HepG2 (cell line): ENCODE results near the gene ERF. TPM values are rescaled to one million over a fixed set of nuclear protein-coding genes. Genes with fewer than 3 reads are reported as not detected.
A peak's percentile ranks its signal among the peaks of the same experiment; 100 is the strongest.

Experiments
- HOXA5 ChIP-seq: sonication (generic); formaldehyde crosslinking; IDR thresholded peaks from 2 replicates; pipeline ENCODE4 v1.4.0; 2020; ENCODE audit warnings: missing genetic modification reagents
- KAT2B ChIP-seq: fragments of 150-350 bp; IDR thresholded peaks from 2 replicates; pipeline ENCODE4 v1.6.1; 2014; ENCODE audit warnings: low read depth, low read length, borderline replicate concordance
- KDM1A ChIP-seq: IDR thresholded peaks from 2 replicates; pipeline ENCODE4 v1.6.1; 2016; ENCODE audit warnings: missing compliant biosample characterization
- KDM5A ChIP-seq: fragments of 200-600 bp; sonication (generic); IDR thresholded peaks from 2 replicates; pipeline ENCODE4 v1.7.0; 2018; ENCODE audit warnings: antibody characterized with exemption, mild to moderate bottlenecking, low read length, borderline replicate concordance
- NFE2L1 ChIP-seq: sonication (generic); formaldehyde crosslinking; IDR thresholded peaks from 2 replicates; pipeline ENCODE4 v1.4.0; 2020; ENCODE audit warnings: missing genetic modification reagents, mild to moderate bottlenecking, borderline replicate concordance
- PHF20 ChIP-seq: sonication (generic); formaldehyde crosslinking; IDR thresholded peaks from 2 replicates; pipeline ENCODE4 v1.5.0; 2020; ENCODE audit warnings: mild to moderate bottlenecking, missing genetic modification reagents
- POLR2A ChIP-seq, 2 experiments: IDR thresholded peaks; 2 replicates each; pipeline ENCODE4 v1.6.1; 2011; ENCODE audit warnings: low read depth in 2 of 2, low read length in 2 of 2, mild to moderate bottlenecking in 1 of 2, moderate library complexity in 1 of 2; ENCODE audit not compliant: insufficient read depth in 1 of 2
- REPIN1 ChIP-seq: sonication (generic); formaldehyde crosslinking; IDR thresholded peaks from 2 replicates; pipeline ENCODE4 v1.8.0; 2022; ENCODE audit warnings: missing genetic modification reagents, low read depth, mild to moderate bottlenecking, borderline replicate concordance
- THAP9 ChIP-seq: sonication (generic); formaldehyde crosslinking; IDR thresholded peaks from 2 replicates; pipeline ENCODE4; 2020; ENCODE audit warnings: missing genetic modification reagents, mild to moderate bottlenecking, borderline replicate concordance
- ZFP37 ChIP-seq: sonication (generic); formaldehyde crosslinking; IDR thresholded peaks from 2 replicates; pipeline ENCODE4 v1.4.0; 2020; ENCODE audit warnings: missing genetic modification reagents, borderline replicate concordance
- ZNF121 ChIP-seq: sonication (generic); formaldehyde crosslinking; IDR thresholded peaks from 2 replicates; pipeline ENCODE4 v1.5.0; 2020; ENCODE audit warnings: mild to moderate bottlenecking, missing genetic modification reagents
- ZNF234 ChIP-seq: sonication (generic); formaldehyde crosslinking; conservative IDR thresholded peaks from 2 replicates; pipeline ENCODE4 v1.5.1; 2020; ENCODE audit warnings: mild to moderate bottlenecking, missing genetic modification reagents
- ZNF34 ChIP-seq: sonication (generic); formaldehyde crosslinking; IDR thresholded peaks from 2 replicates; pipeline ENCODE4 v1.4.0; 2020; ENCODE audit warnings: mild to moderate bottlenecking, missing genetic modification reagents, borderline replicate concordance
- ZNF362 ChIP-seq: sonication (generic); formaldehyde crosslinking; IDR thresholded peaks from 2 replicates; pipeline ENCODE4 v1.4.0; 2020; ENCODE audit warnings: missing genetic modification reagents, mild to moderate bottlenecking, borderline replicate concordance
- ZNF687 ChIP-seq: sonication (generic); formaldehyde crosslinking; IDR thresholded peaks from 2 replicates; pipeline ENCODE4 v1.5.1; 2020; ENCODE audit warnings: mild to moderate bottlenecking, missing genetic modification reagents, moderate library complexity
- polyA plus RNA-seq, 8 experiments: library from polyadenylated mRNA; depleted of rRNA in 3 of 8; stranded (reverse) in 7 of 8; unstranded in 1 of 8; fragments of >200 nt; fragmentation: Illumina TruSeq in 4 of 8; extraction: Trizol in 4 of 8; gene quantifications; 2 replicates each; pipeline versions ENCODE4 v1.2.1 to v1.2.3, GENCODE V29; 2011 to 2016; ENCODE audit warnings: low read depth in 4 of 8, missing spikeins in 1 of 8, mixed read lengths in 1 of 8; ENCODE audit not compliant: insufficient read depth in 1 of 8
- total RNA-seq, 5 experiments: library from RNA; depleted of rRNA; stranded (reverse); fragments of >200 nt; fragmentation: Illumina TruSeq; extraction: Trizol; gene quantifications; 2 replicates each; pipeline ENCODE4 v1.2.3, GENCODE V29; 2016; ENCODE audit warnings: low read depth in 1 of 5
- TF ChIP-seq, protein P1 (sequence below): sonication (generic); formaldehyde crosslinking; IDR thresholded peaks from 2 replicates; pipeline ENCODE4 v1.5.0; 2020; ENCODE audit warnings: missing genetic modification reagents

The ERF gene
- total and polyA plus RNA-seq, 2 of the 13 experiments (the other 11 are each of a cell fraction or from before 2014, with no cell fraction given) = 67.1 to 69.9 TPM

GRCh38 chr19:42246143-42246921 lies 8.6 kb downstream of the ERF start (continued):
- TF ChIP-seq, protein P1, sequence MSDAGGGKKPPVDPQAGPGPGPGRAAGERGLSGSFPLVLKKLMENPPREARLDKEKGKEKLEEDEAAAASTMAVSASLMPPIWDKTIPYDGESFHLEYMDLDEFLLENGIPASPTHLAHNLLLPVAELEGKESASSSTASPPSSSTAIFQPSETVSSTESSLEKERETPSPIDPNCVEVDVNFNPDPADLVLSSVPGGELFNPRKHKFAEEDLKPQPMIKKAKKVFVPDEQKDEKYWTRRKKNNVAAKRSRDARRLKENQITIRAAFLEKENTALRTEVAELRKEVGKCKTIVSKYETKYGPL = no peak
- no peak for TF ChIP-seq NFE2L1
- TF ChIP-seq ZNF687 (CRISPR knock-in tag) = 0 out of 2 replicates have a peak, but pooled peaks have one; percentile 33
- no peak for TF ChIP-seq REPIN1
- no peak for TF ChIP-seq KAT2B
- no peak for TF ChIP-seq ZNF121 (CRISPR knock-in tag)
- TF ChIP-seq THAP9 (CRISPR knock-in tag) = no peak
- TF ChIP-seq KDM1A (CRISPR knock-in tag) = no peak
- TF ChIP-seq ZNF234 (CRISPR knock-in tag) = no peak
- 0 out of 2 replicates have a peak, but pooled peaks have one; percentile 15 for TF ChIP-seq ZFP37 (CRISPR knock-in tag)
- TF ChIP-seq ZNF34 (CRISPR knock-in tag) = no peak
- peak in 1 of 2 experiments; percentile 50; a peak in 1 of 4 replicates for TF ChIP-seq POLR2A (IDR thresholded peaks at IDR 0.05; ENCODE audit: insufficient read depth in 1 of 2, low read depth in 2 of 2, low read length in 2 of 2)
- no peak for TF ChIP-seq ZNF362 (CRISPR knock-in tag)
- no peak for TF ChIP-seq PHF20
- peak; percentile 55; the same call in 1 of the 2 replicates for TF ChIP-seq HOXA5
- TF ChIP-seq KDM5A = no peak
